Activated CD4-positive, alpha-beta memory T cell treated with anti-CD3 and anti-CD28 coated beads for 36 hours (primary cell): ENCODE data around the gene BLM. TPM values are rescaled to one million over a fixed set of nuclear protein-coding genes. Genes with fewer than 3 reads are reported as not detected.

Source experiments
- total RNA-seq, 2 experiments: library from RNA; stranded (reverse); gene quantifications; one replicate each; pipeline ENCODE4 v1.2.3, GENCODE V29; 2021

BLM gene
- total RNA-seq, 2 experiments from 2014 or later, result 65.6 to 68.7 TPM

Other genes starting within 250 kb of the BLM start
- gene CRTC3, start 187.4 kb upstream of the BLM start, total RNA-seq, result 10 to 100 TPM; 34.7 to 37.8 TPM
- 100 to 1,000 TPM; 576 to 590 TPM for gene FURIN, start 151.2 kb downstream of the BLM start, total RNA-seq
- gene FES, start 167.2 kb downstream of the BLM start, total RNA-seq, result 10 to 100 TPM; 18.0 to 21.1 TPM
- 10 to 100 TPM; 98.1 to 99.2 TPM for gene MAN2A2, start 186.0 kb downstream of the BLM start, total RNA-seq
- gene HDDC3, start 215.2 kb downstream of the BLM start, total RNA-seq, result 10 to 100 TPM; 45.0 to 45.8 TPM
- gene UNC45A, start 217.9 kb downstream of the BLM start, total RNA-seq, result 10 to 100 TPM; 71.1 to 74.3 TPM
- gene RCCD1, start 237.5 kb downstream of the BLM start, total RNA-seq, result 10 to 100 TPM; 39.9 to 41.4 TPM